HG02973 (cell line): ENCODE measurements around the gene ADCY1.
"Not testable (repeated sequence)": the region's sequence is repeated elsewhere in the genome, so short reads cannot be mapped to it uniquely, and the experiment has no call there.

Experiments
- ATAC-seq: cut with Tn5 transposase; IDR thresholded peaks from one replicate; pipeline ENCODE4 v1.9.1; 2021; ENCODE audit warnings: moderate library complexity; ENCODE audit not compliant: unreplicated experiment

The ADCY1 gene

DNA sequence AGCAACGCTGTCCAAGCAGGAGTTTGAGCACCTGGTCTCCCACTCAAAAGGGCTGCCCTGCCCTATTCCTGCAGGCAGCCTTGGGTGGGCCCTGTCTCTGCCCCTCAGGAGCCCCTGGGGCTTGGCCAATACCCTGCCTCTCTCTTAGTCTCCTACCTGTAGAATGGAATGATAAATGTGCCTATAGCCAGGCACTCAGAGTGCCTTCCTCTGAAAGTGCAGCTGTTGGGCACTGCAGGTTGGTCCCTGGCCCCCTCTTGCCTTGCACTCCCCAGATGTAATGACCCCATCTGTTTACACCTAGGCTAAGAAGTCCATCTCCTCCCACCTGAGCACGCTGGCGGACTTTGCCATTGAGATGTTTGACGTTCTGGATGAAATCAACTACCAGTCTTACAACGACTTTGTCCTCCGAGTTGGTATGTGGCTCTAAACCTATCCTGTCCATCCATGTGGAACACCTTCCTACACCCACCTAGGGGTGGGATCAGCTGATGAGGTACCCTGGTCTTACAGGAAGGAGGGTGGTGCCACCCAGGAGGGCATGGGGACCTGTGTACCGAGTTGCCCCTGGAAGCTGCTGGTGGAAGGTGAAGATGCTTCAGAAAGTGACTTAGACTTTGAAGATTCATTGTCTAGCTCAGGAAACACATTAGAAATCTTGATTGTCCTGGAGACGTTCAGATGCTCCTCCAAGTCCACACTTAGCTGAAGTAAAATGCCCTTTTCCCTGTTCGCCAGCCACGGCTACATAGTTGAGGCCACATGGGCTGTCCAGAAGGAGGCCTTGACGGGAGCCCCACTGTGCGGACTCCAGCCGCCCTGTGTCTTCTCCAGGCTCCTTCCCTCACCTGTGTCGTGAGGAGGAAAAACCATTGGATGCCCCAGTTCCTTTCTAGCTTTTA, 134.1 kb downstream of the ADCY1 start:
- no peak for ATAC-seq

DNA sequence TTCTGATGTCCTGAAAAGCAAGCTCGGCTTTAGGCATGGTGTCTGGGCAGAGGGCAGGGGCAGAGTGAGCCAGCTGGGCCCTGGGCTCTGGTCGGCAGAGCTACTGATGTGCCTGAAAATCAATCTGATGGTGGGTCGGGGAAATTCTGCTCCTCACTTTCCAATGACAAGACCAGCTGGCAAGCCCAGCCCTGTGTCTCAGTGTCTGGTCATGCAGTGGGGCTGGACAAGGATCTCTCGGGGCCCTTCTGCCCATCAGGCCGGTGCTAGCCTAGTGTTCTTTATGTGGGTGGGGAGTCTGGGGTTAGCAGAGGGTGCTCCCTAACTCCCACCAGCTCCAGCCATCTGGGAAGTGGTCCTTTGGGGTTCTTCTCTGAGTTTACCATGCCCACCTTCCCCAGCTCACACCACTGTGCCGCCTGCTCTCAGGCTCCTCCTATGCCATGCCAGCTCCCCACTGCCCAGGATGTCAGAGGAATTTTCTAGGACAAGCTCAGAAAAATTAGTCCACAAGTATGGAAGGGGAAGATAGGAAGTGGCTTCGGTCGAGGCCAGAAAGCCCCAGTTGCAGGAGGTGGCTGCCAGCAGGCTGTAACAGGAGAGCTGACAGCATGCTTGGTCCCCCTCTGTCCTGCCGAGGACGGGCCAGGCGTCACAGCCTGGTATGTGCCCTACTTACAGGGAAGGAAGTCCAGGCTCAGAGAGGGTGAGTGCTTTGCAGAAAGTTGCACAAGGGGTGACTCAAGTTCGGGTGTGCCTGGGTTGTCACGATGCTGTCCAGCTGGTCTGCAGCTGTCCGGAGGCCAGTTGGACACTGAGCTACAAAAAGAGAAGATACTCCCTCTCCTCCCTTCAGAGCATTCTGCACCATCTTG, 135.2 kb downstream of the ADCY1 start:
- ATAC-seq: no peak

DNA sequence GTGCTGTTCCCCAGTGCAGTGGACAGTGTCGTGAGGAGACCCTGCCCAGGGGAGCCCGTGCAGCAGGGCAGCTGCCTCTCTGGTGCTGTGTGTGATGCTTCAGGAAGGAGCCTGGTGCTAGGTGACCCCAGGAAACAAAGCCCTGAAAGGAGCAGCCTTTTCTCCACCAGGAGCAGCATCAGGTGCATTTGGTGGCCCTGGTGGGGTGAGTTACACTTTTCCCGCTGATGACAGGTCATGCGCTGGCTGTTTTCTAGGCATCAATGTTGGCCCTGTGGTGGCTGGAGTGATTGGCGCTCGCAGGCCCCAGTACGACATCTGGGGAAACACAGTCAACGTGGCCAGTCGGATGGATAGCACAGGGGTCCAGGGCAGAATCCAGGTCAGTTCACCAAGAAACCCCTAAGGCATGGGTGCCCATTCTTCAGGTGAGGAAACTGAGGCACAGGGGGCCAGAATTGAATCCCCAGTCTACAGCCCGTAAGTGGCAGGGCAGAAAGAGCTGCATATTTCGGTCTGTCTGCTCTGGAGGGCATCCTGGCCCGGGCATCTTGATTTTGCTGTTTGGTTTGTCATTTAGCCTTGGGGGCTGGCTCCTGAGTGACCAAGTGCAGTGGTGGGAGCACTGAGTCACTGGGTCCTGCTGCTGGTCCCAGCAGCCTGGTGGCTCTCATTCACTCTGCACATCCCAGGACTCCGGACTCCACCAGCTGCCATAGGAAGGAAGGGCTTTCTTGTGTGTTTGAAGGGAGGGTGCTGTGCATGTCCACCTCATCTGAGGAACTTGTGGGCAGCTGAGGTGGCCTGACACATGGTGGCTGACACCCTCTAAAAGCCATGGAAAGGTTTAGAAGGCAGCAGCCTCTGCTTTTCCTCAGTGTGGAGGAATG, 136.3 kb downstream of the ADCY1 start:
- no peak for ATAC-seq

DNA sequence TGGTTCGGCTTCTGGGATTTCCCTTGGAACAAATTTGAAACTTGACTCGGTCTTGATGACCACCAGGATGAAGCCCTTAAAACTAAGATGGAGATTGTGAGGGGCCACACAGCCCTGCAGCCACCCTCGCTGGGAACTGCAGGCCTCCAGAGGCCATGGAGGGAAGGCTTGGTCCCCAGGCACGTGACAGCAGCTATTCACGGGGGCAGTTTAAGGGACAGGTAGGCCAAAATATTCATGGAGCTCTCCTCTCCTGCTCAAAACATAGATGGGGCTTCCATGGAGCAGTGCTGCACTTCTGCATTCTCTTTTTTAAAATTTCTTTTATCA, 137.0 kb downstream of the ADCY1 start:
- ATAC-seq: no peak

DNA sequence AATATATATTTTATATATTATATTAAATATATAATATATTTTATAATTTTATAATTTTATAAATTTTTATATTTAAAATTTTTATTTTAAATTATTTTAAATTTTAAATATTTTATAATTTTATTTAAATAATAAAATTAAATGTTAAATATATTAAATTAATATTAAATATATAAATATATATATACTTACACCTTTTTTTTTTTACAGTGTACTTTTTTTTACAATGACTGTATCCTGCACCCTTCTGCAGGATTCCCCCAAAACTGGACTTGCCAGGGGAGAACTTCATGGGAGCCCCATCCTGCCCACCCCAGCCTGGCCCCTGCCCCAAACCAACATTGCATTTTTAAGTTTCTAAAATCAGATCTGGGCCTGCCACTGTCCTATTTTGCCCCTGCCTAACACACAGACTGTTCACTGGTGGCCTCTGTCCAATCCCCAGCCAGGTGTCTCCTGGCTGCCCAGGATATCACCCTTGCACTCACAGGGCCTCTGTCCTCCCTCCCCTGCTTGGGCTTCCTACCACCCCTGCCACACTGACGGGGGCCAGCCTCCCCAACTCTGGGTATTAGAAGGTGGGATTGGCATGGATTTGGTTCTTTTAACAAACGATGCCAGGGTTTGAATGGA, 138.0 kb downstream of the ADCY1 start:
- no peak for ATAC-seq

DNA sequence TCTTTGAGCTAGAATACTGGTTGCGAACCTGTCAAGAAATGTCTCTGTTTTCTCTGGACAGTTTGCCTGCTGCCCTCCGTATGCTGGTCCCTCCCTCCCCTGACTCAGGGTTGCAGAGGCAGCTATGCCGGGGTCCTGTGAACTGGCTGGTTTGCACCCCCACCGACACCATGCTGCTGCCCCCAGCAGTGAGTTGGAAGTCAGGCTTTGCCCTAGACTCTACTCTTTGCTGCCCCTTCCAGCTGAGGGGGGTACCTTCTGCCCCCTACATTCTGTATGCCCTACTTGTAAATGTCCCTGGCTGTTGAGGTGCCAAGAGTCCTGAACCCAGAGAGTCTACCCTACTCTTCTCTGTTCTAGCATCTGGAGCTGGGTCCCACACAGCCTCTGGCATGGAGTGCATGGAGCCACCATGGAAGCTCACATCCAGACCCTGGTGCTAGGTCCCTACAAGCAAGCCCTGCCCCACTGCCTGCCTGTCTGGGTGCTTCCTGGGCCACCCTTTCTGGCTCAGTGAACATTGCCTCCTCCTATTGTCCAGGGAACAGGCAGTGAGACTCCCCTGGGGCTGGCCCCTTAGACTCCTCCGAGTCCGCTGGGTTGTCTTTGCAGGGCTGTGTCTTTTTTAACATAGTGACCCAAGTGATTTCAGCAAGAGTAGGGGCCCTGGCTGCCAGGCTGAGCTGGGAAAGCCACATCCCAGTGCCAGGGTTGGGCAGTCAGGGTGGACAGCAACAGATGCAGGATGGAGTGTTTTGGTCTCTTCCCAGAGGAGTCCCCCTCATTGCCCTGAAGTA, 138.9 kb downstream of the ADCY1 start:
- no peak for ATAC-seq

DNA sequence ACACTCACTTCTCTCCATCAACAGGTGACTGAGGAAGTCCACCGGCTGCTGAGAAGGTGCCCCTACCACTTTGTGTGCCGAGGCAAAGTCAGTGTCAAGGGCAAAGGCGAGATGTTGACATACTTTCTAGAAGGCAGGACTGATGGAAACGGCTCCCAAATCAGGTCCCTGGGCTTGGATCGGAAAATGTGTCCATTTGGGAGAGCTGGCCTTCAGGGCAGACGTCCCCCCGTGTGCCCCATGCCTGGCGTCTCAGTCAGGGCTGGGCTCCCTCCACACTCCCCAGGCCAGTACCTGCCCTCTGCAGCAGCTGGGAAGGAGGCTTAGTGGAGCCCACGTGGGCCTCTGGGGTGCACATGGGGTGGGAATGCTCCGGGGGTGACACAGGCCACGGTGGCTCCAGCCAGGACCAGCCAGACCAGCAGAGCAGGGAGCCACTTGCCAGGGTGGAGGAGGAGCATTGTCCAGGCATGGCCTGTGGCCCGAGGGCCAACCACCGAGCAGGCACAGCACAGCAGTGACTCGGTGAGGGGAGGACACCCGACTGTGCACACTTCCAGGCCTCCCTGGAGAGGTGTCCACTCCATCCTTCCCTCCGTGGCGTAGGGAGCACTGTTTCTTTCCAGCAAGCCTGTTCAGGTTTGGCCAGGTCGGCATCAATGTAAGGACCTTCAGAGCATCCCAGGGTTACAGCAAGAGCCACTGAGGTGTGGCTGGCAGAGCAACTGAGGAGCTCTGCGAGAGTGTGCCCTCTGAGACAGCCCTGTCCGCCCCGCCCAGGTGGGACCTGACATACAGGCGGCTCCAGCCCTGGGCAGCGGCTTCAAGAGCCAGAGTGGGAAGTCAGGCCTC, 139.7 kb downstream of the ADCY1 start:
- no peak for ATAC-seq

DNA sequence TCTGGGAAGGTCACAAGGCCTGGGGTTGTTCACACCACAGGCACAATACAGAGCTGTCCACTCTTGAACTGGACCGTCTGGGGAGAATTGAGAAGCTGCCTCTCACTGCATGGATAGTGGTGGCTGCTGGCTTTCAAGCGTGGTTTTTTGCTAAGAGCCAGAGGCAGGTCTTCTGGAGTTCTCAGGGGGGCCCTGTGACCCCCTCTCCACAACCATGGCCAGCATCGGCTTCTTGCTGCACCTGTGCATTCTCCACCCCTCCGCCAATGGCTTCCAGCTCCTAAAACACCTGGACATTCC, 140.3 kb downstream of the ADCY1 start:
- ATAC-seq: no peak

DNA sequence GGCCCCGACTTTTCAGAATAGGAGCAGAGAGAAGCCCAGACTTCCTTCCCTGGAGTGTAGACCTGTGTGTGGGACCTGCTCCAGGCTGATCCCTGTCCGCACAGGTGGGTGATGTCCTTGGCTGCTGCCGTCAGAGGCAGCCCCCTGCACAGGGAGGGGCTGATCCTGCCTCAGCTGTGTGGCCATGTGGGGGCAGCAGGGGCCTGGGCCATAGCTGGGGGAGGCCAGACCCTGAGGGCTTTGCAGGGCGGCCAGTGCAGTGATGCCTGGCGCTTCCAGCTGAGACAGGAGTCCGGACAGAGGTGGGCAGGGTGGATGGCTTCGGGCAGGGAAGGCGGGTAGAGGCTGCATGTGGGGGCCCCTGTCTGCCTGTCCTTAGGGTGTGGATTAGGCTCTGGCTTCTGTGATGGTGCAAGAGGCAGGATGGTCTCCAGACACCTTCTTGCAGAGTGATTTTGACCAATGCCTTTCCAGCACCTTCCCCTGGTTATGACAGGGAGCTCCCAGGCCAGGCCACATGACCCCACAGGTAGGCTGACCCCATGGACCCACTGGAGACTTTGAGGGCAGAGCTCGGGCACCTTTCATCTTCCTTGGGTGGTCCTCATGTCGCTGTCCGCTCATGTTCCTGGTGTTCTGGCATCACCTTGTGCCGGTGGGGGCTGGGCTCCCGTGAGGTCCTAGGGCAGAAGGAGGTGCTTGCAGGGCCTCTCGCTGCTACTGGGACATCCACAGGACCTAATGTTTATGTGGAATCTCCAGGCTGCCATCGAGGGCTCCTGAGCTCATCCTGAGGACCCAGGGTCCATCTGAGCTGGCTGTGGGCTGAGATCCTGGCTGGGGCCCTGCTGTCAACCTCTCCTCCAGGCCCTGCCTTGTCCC, 141.5 kb downstream of the ADCY1 start:
- ATAC-seq: no peak

DNA sequence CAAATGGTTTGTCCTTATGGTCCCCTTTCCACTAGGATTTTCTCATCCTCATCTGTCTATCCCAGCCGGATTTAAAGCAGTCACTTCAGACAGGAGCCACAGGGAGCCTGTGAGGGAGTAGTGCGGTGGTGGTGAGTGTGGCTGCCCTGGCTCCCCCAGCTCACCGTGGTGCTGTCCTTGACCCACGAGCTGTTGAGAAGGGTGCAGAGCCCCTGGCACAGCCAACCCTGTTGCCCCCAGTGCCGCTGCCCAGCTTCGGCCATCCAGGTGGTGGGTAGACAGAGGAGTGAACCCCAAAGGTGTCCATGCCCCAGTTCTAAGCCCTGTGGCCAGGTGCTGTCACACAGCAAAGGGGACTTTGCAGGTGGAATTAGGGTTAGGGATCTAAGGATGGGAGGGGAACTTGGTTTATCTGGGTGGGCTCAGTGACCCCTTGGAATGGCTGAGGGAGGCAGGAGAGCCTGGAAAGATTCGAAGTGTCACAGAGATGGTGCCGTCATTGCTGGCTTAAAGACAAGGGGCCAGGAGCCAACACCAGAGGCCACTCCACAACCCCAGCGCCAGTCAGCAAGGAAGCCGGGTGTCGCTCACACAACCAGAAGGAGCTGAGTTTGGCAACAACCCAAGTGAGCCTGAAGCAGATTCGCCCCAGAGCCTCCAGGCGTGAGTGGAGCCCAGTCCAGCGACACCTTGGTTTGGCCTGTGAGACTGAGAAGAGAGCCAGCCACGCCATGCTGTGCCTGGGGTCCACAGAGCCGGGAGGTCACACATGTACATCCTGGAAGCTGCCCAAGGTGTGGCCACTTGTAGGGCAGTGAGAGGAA, 142.4 kb downstream of the ADCY1 start:
- ATAC-seq: no peak

DNA sequence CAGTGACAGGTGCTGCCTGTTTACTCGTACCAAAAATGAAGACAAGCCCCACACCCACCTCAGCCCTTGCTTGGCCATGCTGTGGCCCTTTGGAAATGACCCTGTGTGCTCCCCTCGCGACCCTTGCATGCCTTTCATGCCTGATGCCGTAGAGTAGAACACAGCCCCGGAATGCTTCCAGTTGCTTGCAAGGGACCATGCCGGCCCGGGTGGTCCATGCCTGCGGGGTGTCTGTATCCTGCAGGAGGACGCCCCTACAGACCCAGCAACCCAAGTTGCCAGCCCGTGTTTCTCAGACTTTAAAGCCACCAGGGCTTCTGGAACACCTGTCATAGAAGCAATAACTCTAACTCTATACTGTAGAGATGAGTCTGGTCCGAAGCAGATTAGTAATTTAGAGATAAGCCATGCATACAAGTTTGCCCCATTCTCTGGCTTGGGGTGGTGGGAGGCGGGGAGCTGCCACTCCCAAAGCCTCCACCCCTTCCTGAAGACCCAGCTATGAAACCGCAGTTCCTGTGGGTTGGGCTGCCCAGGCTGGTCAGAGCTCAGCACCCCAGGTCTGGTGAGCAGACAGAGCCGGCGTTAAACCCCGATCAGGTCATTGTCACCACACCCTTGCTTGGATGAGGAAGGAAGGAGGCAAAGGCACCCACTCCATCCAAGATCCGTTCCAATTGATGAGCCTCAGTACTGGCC, 143.5 kb downstream of the ADCY1 start:
- ATAC-seq: no peak

DNA sequence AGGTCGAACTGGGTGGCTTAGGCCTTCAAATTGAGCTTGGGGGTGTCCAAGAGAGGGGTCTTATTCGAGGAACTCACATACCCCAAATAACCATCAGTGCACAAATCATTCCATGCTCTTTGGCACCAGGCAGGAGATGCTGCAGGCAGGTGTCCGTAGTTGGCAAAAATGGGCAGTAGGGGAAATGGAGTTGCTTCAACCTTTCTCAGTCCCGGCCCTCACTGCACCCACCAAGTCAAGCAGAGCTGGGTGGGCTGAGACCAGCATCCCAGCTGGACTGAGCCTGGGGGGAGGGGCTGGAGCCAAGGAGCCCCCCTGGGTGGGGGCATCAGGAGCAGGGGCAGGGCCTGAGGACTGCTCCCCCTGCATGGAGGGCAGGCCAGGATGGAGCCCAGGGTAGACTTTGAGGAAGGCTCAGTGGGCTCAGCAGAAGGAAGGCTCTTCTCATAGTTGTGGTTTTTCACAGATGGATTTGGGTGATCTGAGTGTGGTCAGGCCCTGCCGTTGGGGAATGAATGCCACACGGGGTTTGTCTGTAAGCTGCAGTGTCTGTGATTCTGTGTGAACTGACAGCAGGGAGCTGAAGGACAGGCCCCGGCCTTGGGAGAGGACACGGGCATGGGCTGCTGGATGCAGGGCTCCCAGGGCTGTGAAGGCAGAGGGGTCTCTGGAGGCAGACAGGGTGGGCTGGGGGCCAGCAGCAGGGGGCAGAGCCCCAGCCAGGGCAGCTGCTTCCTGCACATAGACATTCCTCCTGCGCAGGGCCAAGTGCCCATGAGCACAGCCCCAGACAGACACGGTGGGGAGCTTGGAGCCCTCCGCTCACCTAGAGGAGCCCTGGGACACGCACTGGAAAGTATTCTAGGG, 144.5 kb downstream of the ADCY1 start:
- ATAC-seq: no peak

DNA sequence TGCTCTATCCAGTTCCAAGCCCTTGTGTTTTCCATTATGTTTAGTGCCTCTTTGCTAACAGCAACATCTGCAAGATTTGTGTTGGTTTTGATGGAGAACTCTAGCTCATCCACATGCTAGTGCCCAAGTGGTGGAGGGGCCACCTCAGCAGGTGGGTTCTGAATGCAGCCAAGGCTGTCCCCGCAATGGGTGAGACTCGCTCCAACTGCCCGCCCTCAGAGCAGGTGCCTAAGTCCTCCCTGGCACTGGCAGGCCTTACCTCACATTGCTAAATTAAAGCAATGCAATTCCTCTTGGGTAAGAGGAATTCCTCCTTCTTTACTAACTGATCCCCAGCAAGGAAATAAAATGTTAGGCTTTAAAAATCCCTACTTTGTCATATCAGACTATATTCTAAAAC, 146.8 kb downstream of the ADCY1 start:
- no peak for ATAC-seq

DNA sequence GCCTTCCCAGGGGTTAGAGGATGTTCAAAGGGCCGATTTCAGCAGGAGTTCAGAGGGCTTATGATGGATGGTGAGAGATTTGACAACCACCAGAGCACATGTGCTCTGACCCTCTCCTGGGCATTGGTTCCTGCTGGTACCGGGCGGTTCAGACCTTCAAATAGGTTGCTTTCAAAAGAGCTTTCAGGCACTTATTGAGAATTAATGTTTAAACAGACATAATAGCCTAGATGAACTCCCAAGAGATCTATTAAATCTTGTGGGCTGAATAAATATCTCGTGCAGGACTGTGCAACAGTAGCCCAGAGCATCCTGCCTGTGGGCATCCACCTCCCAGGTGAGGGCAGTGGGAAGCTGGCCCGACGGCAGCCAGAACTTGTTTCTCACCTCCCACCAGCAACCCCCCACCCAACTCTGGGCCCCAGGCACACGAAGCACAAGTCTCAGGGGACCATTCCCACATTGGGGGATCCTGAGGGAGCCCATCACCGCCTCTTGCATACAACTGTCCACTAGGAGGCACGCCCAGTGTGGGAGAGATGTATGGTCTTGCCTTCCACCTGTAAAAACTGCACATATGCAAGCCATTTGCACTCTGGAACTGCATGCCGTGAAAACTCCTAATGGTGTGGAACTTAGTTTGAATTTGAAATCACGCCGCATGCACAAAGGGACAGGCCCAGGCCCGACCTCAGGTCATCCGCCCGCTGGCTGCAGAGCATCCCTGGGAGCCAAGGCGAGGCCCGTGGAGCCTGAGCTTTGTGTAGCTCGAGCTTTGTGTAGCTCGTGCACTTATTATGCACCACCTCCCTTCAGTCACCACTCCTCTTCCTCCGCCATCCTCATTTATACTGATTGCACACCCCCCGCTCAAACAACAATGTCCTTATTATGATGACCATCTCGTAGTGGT, 147.8 kb downstream of the ADCY1 start:
- ATAC-seq: no peak

DNA sequence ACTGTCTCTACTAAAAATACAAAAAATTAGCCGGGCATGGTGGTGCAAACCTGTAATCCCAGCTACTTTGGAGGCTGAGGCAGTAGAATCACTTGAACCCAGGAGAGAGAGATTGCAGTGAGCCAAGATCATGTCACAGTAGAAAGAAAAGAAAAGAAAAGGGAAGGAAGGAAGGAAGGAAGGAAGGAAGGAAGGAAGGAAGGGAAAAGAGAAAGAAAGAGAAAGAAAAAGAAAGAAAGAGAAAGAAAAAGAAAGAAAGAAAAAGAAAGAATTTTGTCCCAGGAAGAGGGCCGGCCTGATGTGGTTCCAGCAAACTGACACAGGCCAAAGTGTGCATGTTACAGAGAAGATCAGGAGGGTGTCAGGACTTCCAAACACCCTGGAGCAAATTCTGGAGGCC, 151.1 kb downstream of the ADCY1 start:
- not testable (repeated sequence) for ATAC-seq
